ENCODE measurements around the gene LDB3. TPM values are rescaled to one million over a fixed set of nuclear protein-coding genes. Genes with fewer than 3 reads are reported as not detected.

LDB3 gene
- total RNA-seq, 1 experiment from 2014 or later: 0.20 TPM

DNA sequence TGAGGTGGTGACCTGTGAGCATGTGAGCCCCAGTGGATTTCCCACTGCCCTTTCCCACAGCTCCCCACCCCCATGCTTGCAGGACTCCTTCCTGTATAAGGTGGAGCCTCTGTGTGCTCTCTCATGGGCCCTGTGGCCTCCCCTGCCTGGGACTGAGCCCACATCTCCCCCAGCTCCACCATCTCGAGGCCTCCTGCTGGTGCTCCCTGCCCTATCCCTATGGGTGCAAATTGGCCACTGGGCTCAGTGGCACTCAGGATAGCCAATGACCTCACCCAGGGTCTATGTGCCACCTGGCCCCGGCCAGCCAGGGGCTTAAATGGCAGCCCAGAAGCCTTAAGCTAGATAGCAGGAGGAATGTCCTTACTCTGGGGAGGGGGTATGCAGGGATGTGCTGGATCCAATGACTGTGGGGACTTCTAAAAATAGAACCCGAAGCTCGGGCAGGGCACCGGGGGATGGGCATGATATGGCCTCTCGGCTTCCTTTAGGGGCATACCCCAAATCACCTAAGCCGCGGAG, 2.0 kb downstream of the LDB3 start:
- RAD21 ChIA-PET (ENCODE audit: low non-redundant PET in 1 of 2, low total read pairs in 2 of 2, uncharacterized antibody in 2 of 2, unreplicated experiment in 2 of 2): no interaction called here
- Histone ChIP-seq H3K27me3 (ENCODE audit: insufficient read depth, low read length) (no peaks in the 10 kb centered on the region), H3K9ac (ENCODE audit: low read length) (no peak overlapping the region), H2AFZ (ENCODE audit: low read depth, low read length, poor library complexity, severe bottlenecking) (no peak overlapping the region), H3K4me3 (replicated peaks in 1 of 2; ENCODE audit: low read depth in 1 of 2, low read length in 2 of 2) (no peak overlapping the region), H4K20me1 (ENCODE audit: insufficient read depth) (no peaks in the 10 kb centered on the region), H3K36me3 (ENCODE audit: control insufficient read depth in 1 of 2, insufficient read depth in 2 of 2, low read length in 2 of 2) (no peaks in the 10 kb centered on the region), H3K27ac (ENCODE audit: low read depth, low read length) (no peak overlapping the region), H3K79me2 (ENCODE audit: insufficient read depth, low read length) (no peaks in the 10 kb centered on the region), H3K9me3 (ENCODE audit: control insufficient read depth in 1 of 2, insufficient read depth in 1 of 2, low read depth in 1 of 2, low read length in 2 of 2) (no peaks in the 10 kb centered on the region), H3K9me2 (ENCODE audit: insufficient read depth) (no peaks in the 10 kb centered on the region), H3K4me1 (ENCODE audit: control insufficient read depth in 1 of 2, insufficient read depth in 2 of 2, low read length in 2 of 2) (peaks cover 9 to 33% of the 10 kb centered on the region in 2 experiments), H3K4me2 (ENCODE audit: low read length) (no peak overlapping the region)
- POLR2A ChIA-PET: no interaction called here
- DNase-seq (ENCODE audit: low read depth, low spot score) (no peak), ATAC-seq (no peak)
- CTCF ChIA-PET: no interaction called here
- intact Hi-C loops (cut with micrococcal nuclease): no loop called here
- TF ChIP-seq EZH2 (IDR thresholded peaks at IDR 0.05) (no peak), YY1 (IDR thresholded peaks at IDR 0.05; ENCODE audit: extremely low read depth, insufficient replicate concordance, low read depth, low read length) (no peak), EZH2phosphoT487 (IDR thresholded peaks at IDR 0.05; ENCODE audit: borderline replicate concordance) (no peak), ZNF274 (IDR thresholded peaks at IDR 0.05; ENCODE audit: low read depth, low read length) (no peak), JUND (IDR thresholded peaks at IDR 0.05) (no peak), ELF1 (IDR thresholded peaks at IDR 0.05; ENCODE audit: borderline replicate concordance, low read depth) (no peak), SP1 (IDR thresholded peaks at IDR 0.05; ENCODE audit: low read depth) (no peak), EGR1 (IDR thresholded peaks at IDR 0.05; ENCODE audit: low read depth) (no peak), SIN3A (IDR thresholded peaks at IDR 0.05; ENCODE audit: low read depth) (no peak), POLR2A (IDR thresholded peaks at IDR 0.05; ENCODE audit: borderline replicate concordance, extremely low read depth, insufficient read depth, insufficient read length) (no peak), TCF7L2 (IDR thresholded peaks at IDR 0.05; ENCODE audit: borderline replicate concordance, extremely low read depth, insufficient read depth, insufficient read length) (no peak)
- BruUV-seq (replicated peaks): no TSS peak

DNA sequence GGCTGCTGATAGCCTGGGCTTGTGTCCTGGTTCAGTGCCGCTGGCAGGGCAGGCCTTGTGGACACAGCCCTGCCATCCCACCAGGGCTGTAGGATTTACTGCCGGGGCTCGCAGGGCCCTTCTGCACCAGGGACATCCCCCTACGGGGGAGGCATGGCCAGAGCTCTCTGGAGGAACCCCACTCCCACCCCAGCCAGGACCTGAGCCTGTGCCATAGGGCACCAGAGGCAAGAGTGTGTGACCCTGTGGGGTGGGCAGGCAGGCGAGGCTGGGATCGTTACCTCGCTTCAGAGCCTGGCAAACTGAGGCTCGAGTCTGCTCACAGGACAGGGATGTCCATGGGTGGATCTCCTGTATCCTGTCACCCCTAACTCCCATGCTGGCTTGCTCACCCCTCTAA, 2.6 kb downstream of the LDB3 start:
- ATAC-seq (no peak), DNase-seq (ENCODE audit: low read depth, low spot score) (no peak)
- H3K36me3 ChIP-seq (ENCODE audit: control insufficient read depth in 1 of 2, insufficient read depth in 2 of 2, low read length in 2 of 2): no peaks in the 10 kb centered on the region
- POLR2A ChIA-PET: no interaction called here
- no peaks in the 10 kb centered on the region for H3K79me2 ChIP-seq (ENCODE audit: insufficient read depth, low read length)
- H3K9me2 ChIP-seq (ENCODE audit: insufficient read depth): no peaks in the 10 kb centered on the region
- CTCF ChIA-PET: no interaction called here
- H3K9me3 ChIP-seq (ENCODE audit: control insufficient read depth in 1 of 2, insufficient read depth in 1 of 2, low read depth in 1 of 2, low read length in 2 of 2): no peaks in the 10 kb centered on the region
- no peak overlapping the region for H2AFZ ChIP-seq (ENCODE audit: low read depth, low read length, poor library complexity, severe bottlenecking)
- H3K4me3 ChIP-seq (replicated peaks in 1 of 2; ENCODE audit: low read depth in 1 of 2, low read length in 2 of 2): no peak overlapping the region
- peaks cover 9 to 33% of the 10 kb centered on the region in 2 experiments for H3K4me1 ChIP-seq (ENCODE audit: control insufficient read depth in 1 of 2, insufficient read depth in 2 of 2, low read length in 2 of 2)
- no peak overlapping the region for H3K27ac ChIP-seq (ENCODE audit: low read depth, low read length)
- no peak overlapping the region for H3K9ac ChIP-seq (ENCODE audit: low read length)
- intact Hi-C loops (cut with micrococcal nuclease): no loop called here
- RAD21 ChIA-PET (ENCODE audit: low non-redundant PET in 1 of 2, low total read pairs in 2 of 2, uncharacterized antibody in 2 of 2, unreplicated experiment in 2 of 2): interaction anchor here in 1 of 2 experiments (0.5 kb wide), 1 partner anchor 269 kb away, joined by 3 read pairs; no protein-coding TSS in a partner anchor
- no peaks in the 10 kb centered on the region for H3K27me3 ChIP-seq (ENCODE audit: insufficient read depth, low read length)
- no TSS peak for BruUV-seq (replicated peaks)
- TF ChIP-seq YY1 (IDR thresholded peaks at IDR 0.05; ENCODE audit: extremely low read depth, insufficient replicate concordance, low read depth, low read length) (no peak), CEBPB (IDR thresholded peaks at IDR 0.05; ENCODE audit: low read depth) (no peak), ELF1 (IDR thresholded peaks at IDR 0.05; ENCODE audit: borderline replicate concordance, low read depth) (no peak), FOSL1 (IDR thresholded peaks at IDR 0.05; ENCODE audit: low read depth) (no peak), SP1 (IDR thresholded peaks at IDR 0.05; ENCODE audit: low read depth) (no peak), CBX3 (IDR thresholded peaks at IDR 0.05; ENCODE audit: low read depth) (no peak), ZNF274 (IDR thresholded peaks at IDR 0.05; ENCODE audit: low read depth, low read length) (no peak), EGR1 (IDR thresholded peaks at IDR 0.05; ENCODE audit: low read depth) (no peak), EZH2 (IDR thresholded peaks at IDR 0.05) (no peak), RAD21 (IDR thresholded peaks at IDR 0.05; ENCODE audit: low read depth) (no peak)
- H3K4me2 ChIP-seq (ENCODE audit: low read length): no peak overlapping the region
- no peaks in the 10 kb centered on the region for H4K20me1 ChIP-seq (ENCODE audit: insufficient read depth)

All from HCT116 (cell line).